ENCODE results near the gene COPA. TPM values are rescaled to one million over a fixed set of nuclear protein-coding genes. Genes with fewer than 3 reads are reported as not detected.
A peak's percentile ranks its signal among the peaks of the same experiment; 100 is the strongest.

Gene COPA
- total RNA-seq, 4 donors from 2014 or later, result 59.0 to 103 (median 85.9) TPM

DNA sequence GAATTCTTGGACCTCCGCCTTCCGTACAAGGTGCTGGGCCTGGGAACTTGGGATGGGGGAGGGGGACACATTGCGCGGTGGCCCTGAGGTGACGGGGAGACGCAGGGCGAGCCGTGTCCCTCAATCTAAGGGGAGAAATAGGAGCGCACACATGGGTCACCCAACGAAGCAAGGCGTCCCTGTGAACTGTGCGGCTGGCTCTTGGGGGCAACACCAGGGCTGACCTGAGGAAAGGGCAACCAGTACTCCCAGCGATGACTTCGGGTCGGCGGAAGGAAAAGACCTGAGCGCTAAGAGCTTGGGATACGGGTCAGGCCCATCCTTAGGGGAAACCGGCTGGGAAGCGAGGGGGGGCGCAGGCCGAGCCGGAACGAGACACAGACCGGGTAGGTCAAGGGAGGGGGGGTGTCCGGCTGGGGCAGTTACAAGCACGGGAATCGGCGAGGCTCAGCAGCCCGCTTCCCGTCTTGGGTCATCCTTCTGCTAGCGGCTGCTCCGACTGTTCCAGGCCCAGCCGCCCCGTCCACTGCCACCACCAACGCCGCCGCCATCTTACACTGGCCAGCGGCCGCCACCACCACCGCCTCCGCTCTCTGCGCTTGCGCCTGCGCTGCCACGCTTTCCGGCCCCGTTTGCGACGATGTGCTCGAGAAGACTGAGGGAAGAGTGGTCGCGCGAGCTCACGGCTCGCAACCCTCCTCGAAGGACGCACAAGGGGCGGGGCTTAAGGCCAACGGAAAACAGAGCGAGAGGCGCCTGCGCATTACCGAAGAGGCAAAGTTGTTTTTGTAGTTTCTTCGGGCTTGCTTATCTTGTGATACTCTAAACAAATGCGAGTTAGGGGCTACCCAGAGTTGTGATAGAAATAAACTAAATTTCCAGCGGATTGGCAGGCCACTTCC, 80.9 kb downstream of the COPA start, which contains the start of gene DCAF8:
DCAF8 (minus strand) TSS at position 657 of the 902 bp plus-strand sequence. CDS start 18,541 bp downstream, outside the sequence.
- peak; percentile 80 to 89 for ATAC-seq
- no peaks in the 10 kb centered on the region for H3K9me3 ChIP-seq
- in situ Hi-C loops (cut with MboI; ENCODE audit: low sequenced_read_pairs in 4 of 4), result no loop called here
- TF ChIP-seq, protein P1, sequence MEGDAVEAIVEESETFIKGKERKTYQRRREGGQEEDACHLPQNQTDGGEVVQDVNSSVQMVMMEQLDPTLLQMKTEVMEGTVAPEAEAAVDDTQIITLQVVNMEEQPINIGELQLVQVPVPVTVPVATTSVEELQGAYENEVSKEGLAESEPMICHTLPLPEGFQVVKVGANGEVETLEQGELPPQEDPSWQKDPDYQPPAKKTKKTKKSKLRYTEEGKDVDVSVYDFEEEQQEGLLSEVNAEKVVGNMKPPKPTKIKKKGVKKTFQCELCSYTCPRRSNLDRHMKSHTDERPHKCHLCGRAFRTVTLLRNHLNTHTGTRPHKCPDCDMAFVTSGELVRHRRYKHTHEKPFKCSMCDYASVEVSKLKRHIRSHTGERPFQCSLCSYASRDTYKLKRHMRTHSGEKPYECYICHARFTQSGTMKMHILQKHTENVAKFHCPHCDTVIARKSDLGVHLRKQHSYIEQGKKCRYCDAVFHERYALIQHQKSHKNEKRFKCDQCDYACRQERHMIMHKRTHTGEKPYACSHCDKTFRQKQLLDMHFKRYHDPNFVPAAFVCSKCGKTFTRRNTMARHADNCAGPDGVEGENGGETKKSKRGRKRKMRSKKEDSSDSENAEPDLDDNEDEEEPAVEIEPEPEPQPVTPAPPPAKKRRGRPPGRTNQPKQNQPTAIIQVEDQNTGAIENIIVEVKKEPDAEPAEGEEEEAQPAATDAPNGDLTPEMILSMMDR (IDR thresholded peaks at IDR 0.05 in 4 of 5, conservative IDR thresholded peaks at IDR 0.05 in 1 of 5), result no peak
- TF ChIP-seq POLR2A (IDR thresholded peaks at IDR 0.05), result peak; percentile 97 to 99
- peak; percentile 97 to 98 for DNase-seq
- H3K27ac ChIP-seq, result peak within 1 kb of the TSS; percentile 96 to 99 (median 96)
- peaks cover 43 to 46% of the 10 kb centered on the region in 2 donors for H3K4me1 ChIP-seq
- H3K4me3 ChIP-seq, result peak within 1 kb of the TSS; percentile 74 to 91 (median 84)
- intact Hi-C loops (cut with DNase I; ENCODE audit: low total_unique reads), result loop anchor here (1.0 kb wide), 1 partner anchor 23 kb away; the partner anchor contains the start of gene PEX19
- H3K27me3 ChIP-seq, result no peaks in the 10 kb centered on the region
- H3K36me3 ChIP-seq, result no peaks in the 10 kb centered on the region

DNA sequence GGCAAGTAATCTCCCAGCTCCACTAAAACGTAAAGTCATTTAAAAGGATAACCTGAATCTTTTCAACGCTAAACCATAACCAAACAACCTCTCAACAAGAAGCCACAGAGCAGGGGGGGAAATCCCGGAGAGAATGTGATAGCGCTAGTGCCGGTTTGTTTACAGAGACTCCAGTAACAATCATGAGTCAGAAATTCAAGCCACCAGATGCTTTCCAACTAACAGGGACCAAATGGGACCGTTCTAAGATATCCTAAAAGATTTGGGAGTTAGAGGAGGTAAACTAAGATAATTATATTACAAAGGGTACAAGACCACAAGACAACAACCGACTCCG, 81.5 kb downstream of the COPA start:
- DNase-seq (peak; percentile 63 to 79), ATAC-seq (peak; percentile 80 to 83)
- H3K27me3 ChIP-seq, result no peaks in the 10 kb centered on the region
- H3K27ac ChIP-seq, result peak overlapping the region; percentile 96 to 99 (median 96)
- in situ Hi-C loops (cut with MboI; ENCODE audit: low sequenced_read_pairs in 4 of 4) (no loop called here), intact Hi-C loops (cut with DNase I; ENCODE audit: low total_unique reads) (no loop called here)
- H3K4me3 ChIP-seq, result peak overlapping the region; percentile 74 to 91 (median 84)
- no peaks in the 10 kb centered on the region for H3K36me3 ChIP-seq
- peak in 1 of 2 donors; percentile 40 for TF ChIP-seq POLR2A (IDR thresholded peaks at IDR 0.05)
- TF ChIP-seq, protein P1 (IDR thresholded peaks at IDR 0.05 in 4 of 5, conservative IDR thresholded peaks at IDR 0.05 in 1 of 5), result no peak
- H3K9me3 ChIP-seq, result no peaks in the 10 kb centered on the region
- peaks cover 49 to 53% of the 10 kb centered on the region in 2 donors for H3K4me1 ChIP-seq

DNA sequence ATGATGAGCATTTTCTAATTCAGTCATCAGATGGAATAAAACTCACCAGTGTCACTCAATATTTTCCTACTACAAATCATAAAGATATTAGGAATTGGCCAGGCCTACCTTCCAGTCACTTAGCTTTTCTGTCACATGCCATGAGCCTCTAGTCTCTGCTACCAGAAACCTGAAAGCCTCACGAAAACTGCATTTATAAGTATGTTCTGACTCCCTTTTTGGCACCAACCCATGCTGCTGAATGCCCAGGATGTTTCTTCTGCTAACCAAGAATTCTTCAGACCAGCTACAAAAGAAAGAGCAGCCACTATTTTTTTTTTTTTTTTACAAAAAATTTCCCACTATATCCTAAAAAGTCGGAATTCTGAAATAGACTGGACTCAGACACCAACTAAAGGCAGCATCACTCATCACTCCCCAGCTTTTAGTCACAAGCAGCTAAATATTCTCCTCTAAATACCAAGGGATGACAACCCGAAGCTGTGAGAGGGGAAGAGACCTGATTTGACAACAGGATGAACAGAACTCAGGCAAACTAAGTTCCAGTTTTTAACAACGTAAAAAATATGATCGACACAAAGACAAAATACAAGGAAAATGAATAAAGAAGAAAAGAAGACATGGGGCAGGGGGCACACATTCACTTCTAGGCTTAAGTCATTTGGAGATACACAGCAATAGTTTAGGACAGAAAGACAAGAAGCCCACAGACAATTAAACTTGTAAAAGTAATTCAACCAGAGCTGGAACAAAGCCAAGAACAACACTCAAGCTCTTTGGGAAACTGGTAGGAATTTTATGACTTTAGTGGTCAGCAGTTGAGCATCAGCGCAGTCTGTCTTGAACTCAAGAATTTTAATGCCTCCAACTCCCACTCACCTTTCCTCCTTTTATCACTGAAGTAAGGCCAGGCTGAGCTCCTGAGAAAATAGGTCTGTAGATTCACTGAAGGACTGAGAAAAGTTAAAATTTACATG, 82.4 kb downstream of the COPA start:
- DNase-seq, result no peak
- peak overlapping the region; percentile 74 to 91 (median 84) for H3K4me3 ChIP-seq
- intact Hi-C loops (cut with DNase I; ENCODE audit: low total_unique reads), result no loop called here
- TF ChIP-seq, protein P1 (IDR thresholded peaks at IDR 0.05 in 4 of 5, conservative IDR thresholded peaks at IDR 0.05 in 1 of 5), result no peak
- no peak for TF ChIP-seq POLR2A (IDR thresholded peaks at IDR 0.05)
- no peaks in the 10 kb centered on the region for H3K36me3 ChIP-seq
- H3K4me1 ChIP-seq, result peaks cover 57 to 61% of the 10 kb centered on the region in 2 donors
- in situ Hi-C loops (cut with MboI; ENCODE audit: low sequenced_read_pairs in 4 of 4), result no loop called here
- no peak for ATAC-seq
- peak overlapping the region; percentile 96 to 99 (median 96) for H3K27ac ChIP-seq
- no peaks in the 10 kb centered on the region for H3K9me3 ChIP-seq
- no peaks in the 10 kb centered on the region for H3K27me3 ChIP-seq

DNA sequence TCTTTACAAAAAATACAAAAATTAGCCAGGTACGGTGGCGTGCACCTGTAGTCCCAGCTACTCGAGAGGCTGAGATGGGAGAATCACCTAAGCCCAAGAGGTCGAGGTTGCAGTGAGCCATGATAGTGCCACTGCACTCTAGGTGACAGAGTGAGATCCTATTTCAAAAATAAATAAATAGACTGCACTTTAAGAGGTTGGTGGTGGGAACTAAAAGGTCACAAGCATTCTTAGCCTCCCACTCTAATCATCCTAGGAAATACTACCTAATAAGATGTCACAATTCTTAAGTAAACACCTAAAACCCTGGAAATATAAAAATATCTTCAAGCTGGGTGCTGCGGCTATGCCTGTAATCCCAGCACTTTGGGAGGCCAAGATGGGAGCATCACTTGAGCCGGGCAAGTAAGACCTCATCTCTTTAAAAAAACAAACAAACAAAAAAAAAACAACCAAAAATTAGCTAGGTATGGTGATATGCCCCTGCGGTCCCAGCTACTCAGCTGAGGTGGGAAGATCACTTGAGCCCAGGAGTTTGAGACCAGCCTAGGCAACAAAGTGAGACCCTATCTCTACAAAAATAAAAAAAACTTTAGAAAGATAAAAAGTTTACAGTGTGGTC, 84.8 kb downstream of the COPA start:
- H3K27ac ChIP-seq, result peak overlapping the region; percentile 96 to 99 (median 96)
- no peak for DNase-seq
- no peak for ATAC-seq
- H3K36me3 ChIP-seq, result peaks cover 0 to 9% of the 10 kb centered on the region in 2 donors
- in situ Hi-C loops (cut with MboI; ENCODE audit: low sequenced_read_pairs in 4 of 4) (loop anchor here in 2 of 4 donors (10.0 kb wide), 2 partner anchors 153 to 163 kb away; partner anchors contain the start of gene IGSF8 (in 1 of the 2)), intact Hi-C loops (cut with DNase I; ENCODE audit: low total_unique reads) (no loop called here)
- H3K4me1 ChIP-seq, result peaks cover 63 to 66% of the 10 kb centered on the region in 2 donors
- no peak for TF ChIP-seq POLR2A (IDR thresholded peaks at IDR 0.05)
- TF ChIP-seq, protein P1 (IDR thresholded peaks at IDR 0.05 in 4 of 5, conservative IDR thresholded peaks at IDR 0.05 in 1 of 5), result no peak
- H3K4me3 ChIP-seq, result peak overlapping the region in 1 of 4 donors; percentile 79
- no peaks in the 10 kb centered on the region for H3K27me3 ChIP-seq
- H3K9me3 ChIP-seq, result no peaks in the 10 kb centered on the region

Data from gastrocnemius medialis (tissue), 4 donors.